Liver (tissue), 9 donors: ENCODE results near the gene DPYSL4. TPM values are rescaled to one million over a fixed set of nuclear protein-coding genes. Genes with fewer than 3 reads are reported as not detected.

Experiments used
- DNase-seq: peaks from one replicate; pipeline ENCODE4 v3.0.0-alpha.2; 2017; ENCODE audit warnings: low spot score
- H3K27ac ChIP-seq, 2 donors: one replicate each; pipeline ENCODE4 v1.7.0; 2013; ENCODE audit warnings: inconsistent platforms in 2 of 2, low read length in 2 of 2, control low read depth in 1 of 2, low read depth in 1 of 2, mild to moderate bottlenecking in 1 of 2
- H3K27me3 ChIP-seq, 4 donors: one replicate each; pipeline versions ENCODE4 v1.6.1 to v1.7.0; 2013; ENCODE audit warnings: low read length in 3 of 4, inconsistent platforms in 1 of 4, mild to moderate bottlenecking in 1 of 4, moderate library complexity in 1 of 4; ENCODE audit not compliant: control insufficient read depth in 4 of 4, insufficient read depth in 4 of 4
- H3K36me3 ChIP-seq, 4 donors: one replicate each; pipeline versions ENCODE4 v1.6.1 to v1.7.0; 2013; ENCODE audit warnings: low read length in 3 of 4, mild to moderate bottlenecking in 3 of 4, low read depth in 1 of 4, moderate library complexity in 1 of 4; ENCODE audit not compliant: control insufficient read depth in 4 of 4, insufficient read depth in 3 of 4
- H3K4me1 ChIP-seq, 4 donors: one replicate each; pipeline versions ENCODE4 v1.6.1 to v1.7.0; 2013; ENCODE audit warnings: low read length in 3 of 4, mild to moderate bottlenecking in 3 of 4, moderate library complexity in 1 of 4; ENCODE audit not compliant: control insufficient read depth in 4 of 4, insufficient read depth in 4 of 4
- H3K4me3 ChIP-seq, 3 donors: one replicate each; pipeline versions ENCODE4 v1.6.1 to v1.7.0; 2013; ENCODE audit warnings: low read length in 3 of 3, control low read depth in 1 of 3, low read depth in 1 of 3, mild to moderate bottlenecking in 1 of 3
- H3K9ac ChIP-seq, 2 donors: one replicate each; pipeline ENCODE4 v1.7.0; 2013; ENCODE audit warnings: low read length in 2 of 2, mild to moderate bottlenecking in 2 of 2, moderate library complexity in 2 of 2, control low read depth in 1 of 2, low read depth in 1 of 2
- H3K9me3 ChIP-seq, 4 donors: one replicate each; pipeline versions ENCODE4 v1.6.1 to v1.7.0; 2013; ENCODE audit warnings: low read length in 3 of 4; ENCODE audit not compliant: control insufficient read depth in 4 of 4
- ATF3 ChIP-seq: IDR thresholded peaks from 2 replicates; pipeline ENCODE4 v1.6.1; 2016; ENCODE audit warnings: antibody characterized with exemption
- CTCF ChIP-seq: fragments of 150-350 bp; IDR thresholded peaks from 2 replicates; pipeline ENCODE4 v1.5.1; 2017; ENCODE audit warnings: improper control_type of control experiment, low read depth, low read length; ENCODE audit not compliant: missing input control
- EGR1 ChIP-seq, 2 donors: IDR thresholded peaks; 2 replicates each; pipeline ENCODE4 v1.6.1; 2016 to 2018; ENCODE audit warnings: antibody characterized with exemption in 2 of 2, low read depth in 2 of 2
- FOXA1 ChIP-seq: IDR thresholded peaks from 2 replicates; pipeline ENCODE4 v1.6.1; 2016; ENCODE audit warnings: antibody characterized with exemption
- FOXA2 ChIP-seq: IDR thresholded peaks from 2 replicates; pipeline ENCODE4 v1.6.1; 2016; ENCODE audit warnings: antibody characterized with exemption
- GABPA ChIP-seq, 2 donors: IDR thresholded peaks in 1 of 2; conservative IDR thresholded peaks in 1 of 2; 2 replicates each; pipeline ENCODE4 v1.6.1; 2016; ENCODE audit warnings: antibody characterized with exemption in 2 of 2, mild to moderate bottlenecking in 1 of 2, moderate library complexity in 1 of 2
- HNF4A ChIP-seq, 2 donors: conservative IDR thresholded peaks; 2 replicates each; pipeline ENCODE4 v1.6.1; 2016; ENCODE audit warnings: antibody characterized with exemption in 2 of 2, mild to moderate bottlenecking in 2 of 2
- HNF4G ChIP-seq: IDR thresholded peaks from 2 replicates; pipeline ENCODE4 v1.6.1; 2016; ENCODE audit warnings: antibody characterized with exemption
- JUND ChIP-seq, 2 donors: IDR thresholded peaks; 2 replicates each; pipeline ENCODE4 v1.6.1; 2016; ENCODE audit warnings: antibody characterized with exemption in 2 of 2
- MAX ChIP-seq: IDR thresholded peaks from 2 replicates; pipeline ENCODE4 v1.6.1; 2016; ENCODE audit warnings: antibody characterized with exemption
- NR2F2 ChIP-seq: IDR thresholded peaks from 2 replicates; pipeline ENCODE4 v1.6.1; 2016; ENCODE audit warnings: antibody characterized with exemption
- RAD21 ChIP-seq, 2 donors: IDR thresholded peaks; 2 replicates each; pipeline ENCODE4 v1.6.1; 2016; ENCODE audit warnings: antibody characterized with exemption in 2 of 2, mild to moderate bottlenecking in 2 of 2
- REST ChIP-seq: IDR thresholded peaks from 2 replicates; pipeline ENCODE4 v1.6.1; 2016; ENCODE audit warnings: antibody characterized with exemption, mild to moderate bottlenecking
- RXRA ChIP-seq, 2 donors: IDR thresholded peaks; 2 replicates each; pipeline ENCODE4 v1.6.1; 2017 to 2018; ENCODE audit warnings: antibody characterized with exemption in 2 of 2, mild to moderate bottlenecking in 1 of 2
- SP1 ChIP-seq: IDR thresholded peaks from 2 replicates; pipeline ENCODE4 v1.6.1; 2018; ENCODE audit warnings: antibody characterized with exemption, mild to moderate bottlenecking
- TAF1 ChIP-seq: conservative IDR thresholded peaks from 2 replicates; pipeline ENCODE4 v1.6.1; 2016; ENCODE audit warnings: antibody characterized with exemption, mild to moderate bottlenecking
- YY1 ChIP-seq: IDR thresholded peaks from 2 replicates; pipeline ENCODE4 v1.6.1; 2016; ENCODE audit warnings: antibody characterized with exemption, mild to moderate bottlenecking
- ZBTB33 ChIP-seq: IDR thresholded peaks from 2 replicates; pipeline ENCODE4 v1.6.1; 2016; ENCODE audit warnings: antibody characterized with exemption
- WGBS: extraction: QIAGEN DNeasy Blood & Tissue Kit; methylation state at CpG from one replicate; pipeline ENCODE4 v1.1.7; 2013; 5-methylcytosine and 5-hydroxymethylcytosine counted together
- polyA plus RNA-seq, 2 donors: library from polyadenylated mRNA; stranded (reverse) in 1 of 2; unstranded in 1 of 2; fragments of 200-250 nt in 1 of 2; fragments of >200 nt in 1 of 2; fragmentation: Nextera tagmentation in 1 of 2; extraction: Ambion mirVana in 1 of 2; gene quantifications; one replicate each; pipeline versions ENCODE4 v1.2.1 to v1.2.3, GENCODE V29; 2013 to 2015
- total RNA-seq, 2 donors: library from RNA; depleted of rRNA; stranded (reverse); fragments of >200 nt; gene quantifications; one replicate each; pipeline ENCODE4 v1.2.3, GENCODE V29; 2014
- donor health status: healthy.
- donor health status: healthy.
- donor health status: healthy.
- donor health status: healthy.
- donor health status: healthy.

DPYSL4 gene
- total and polyA plus RNA-seq, 4 donors: 0.19 to 2.2 (median 0.26) TPM

- TF ChIP-seq CTCF (no peak), RAD21 (IDR thresholded peaks at IDR 0.05) (no peak), MAX (no peak), HNF4G (no peak)
These were observed 20.2 kb downstream of the DPYSL4 start (continued) for GRCh38 chr10:132206806-132207535.

- H3K9me3 ChIP-seq: peaks cover 0 to under 1% (median 0%) of the 10 kb centered on the region in 4 donors
- no peak for TF ChIP-seq RAD21 (IDR thresholded peaks at IDR 0.05)
- no peak for TF ChIP-seq ZBTB33
- no peak for TF ChIP-seq FOXA2
- no peak for TF ChIP-seq MAX
- TF ChIP-seq SP1: no peak
- no peak for TF ChIP-seq EGR1 (IDR thresholded peaks at IDR 0.05; ENCODE audit: low read depth in 2 of 2)
- TF ChIP-seq ATF3: no peak
- no peak for TF ChIP-seq RXRA (IDR thresholded peaks at IDR 0.05)
- no peak for TF ChIP-seq YY1
- TF ChIP-seq NR2F2: no peak
- TF ChIP-seq GABPA (IDR thresholded peaks at IDR 0.05 in 1 of 2, conservative IDR thresholded peaks at IDR 0.05 in 1 of 2): no peak
- TF ChIP-seq TAF1: no peak
- TF ChIP-seq JUND (IDR thresholded peaks at IDR 0.05): no peak
- no peak for TF ChIP-seq REST
- no peak for TF ChIP-seq CTCF
- no peak for TF ChIP-seq FOXA1
- no peak for TF ChIP-seq HNF4A (conservative IDR thresholded peaks at IDR 0.05)
- TF ChIP-seq HNF4G: no peak
- no peak for DNase-seq
- H3K4me1 ChIP-seq: no peaks in the 10 kb centered on the region
- H3K36me3 ChIP-seq: no peaks in the 10 kb centered on the region
- no peak overlapping the region for H3K4me3 ChIP-seq
- H3K27me3 ChIP-seq: no peaks in the 10 kb centered on the region
- H3K27ac ChIP-seq: no peak overlapping the region
- no peak overlapping the region for H3K9ac ChIP-seq
- WGBS: 86% methylated on average over 48 of the region's 48 CpGs
These were observed 21.1 kb downstream of the DPYSL4 start for GRCh38 chr10:132207536-132208461.
